Measurements from ENCODE around the gene TEX101.
A peak's percentile ranks its signal among the peaks of the same experiment; 100 is the strongest.

The TEX101 gene

GRCh38 chr19:43466793-43467192 is 52.1 kb downstream of the TEX101 start:
- H3K9me3 Mint-ChIP-seq, result no peaks in the 10 kb centered on the region
- H3K4me1 Mint-ChIP-seq (ENCODE audit: low read depth), result peaks cover 40% of the 10 kb centered on the region
- no peak for DNase-seq (ENCODE audit: low spot score)
- no peaks in the 10 kb centered on the region for H3K27me3 Mint-ChIP-seq (ENCODE audit: low read depth)
- H3K4me3 Mint-ChIP-seq, result no peak overlapping the region
- no peak overlapping the region for H3K27ac Mint-ChIP-seq
- no peaks in the 10 kb centered on the region for H3K36me3 Mint-ChIP-seq (ENCODE audit: low read depth)

GRCh38 chr19:43467276-43467675 is 52.6 kb downstream of the TEX101 start:
- H3K4me1 Mint-ChIP-seq (ENCODE audit: low read depth), result peaks cover 37% of the 10 kb centered on the region
- H3K27ac Mint-ChIP-seq, result peak overlapping the region; percentile 70
- no peak overlapping the region for H3K4me3 Mint-ChIP-seq
- no peak for DNase-seq (ENCODE audit: low spot score)
- no peaks in the 10 kb centered on the region for H3K27me3 Mint-ChIP-seq (ENCODE audit: low read depth)
- no peaks in the 10 kb centered on the region for H3K36me3 Mint-ChIP-seq (ENCODE audit: low read depth)
- no peaks in the 10 kb centered on the region for H3K9me3 Mint-ChIP-seq

- peaks cover 35% of the 10 kb centered on the region for H3K4me1 Mint-ChIP-seq (ENCODE audit: low read depth)
- no peak overlapping the region for H3K27ac Mint-ChIP-seq
- H3K4me3 Mint-ChIP-seq, result no peak overlapping the region
- no peak for DNase-seq (ENCODE audit: low spot score)
- H3K27me3 Mint-ChIP-seq (ENCODE audit: low read depth), result no peaks in the 10 kb centered on the region
- no peaks in the 10 kb centered on the region for H3K36me3 Mint-ChIP-seq (ENCODE audit: low read depth)
- no peaks in the 10 kb centered on the region for H3K9me3 Mint-ChIP-seq
Measured at GRCh38 chr19:43467730-43468129, 53.0 kb downstream of the TEX101 start.

All from T-helper 2 cell treated with Interferon-gamma antibody and Interleukin-4, amounts not matched to agents 5 μg/mL and 100 μg/mL, for 36 hours (primary cell).